ENCODE results near the gene MTG2.

MTG2 gene

GRCh38 chr20:62182469-62183425 is at the start of gene MTG2:
Gene MTG2, plus strand, starts transcription at chr20:62183028. Its CDS starts 10,393 bp downstream, at chr20:62193421.
- DNase-seq (ENCODE audit: low read depth in 2 of 2), result peak; percentile 92

GRCh38 chr20:62133051-62133845 is 49.6 kb upstream of the MTG2 start:
- no peak for DNase-seq (ENCODE audit: low read depth in 2 of 2)

GRCh38 chr20:62133864-62134263 is 49.0 kb upstream of the MTG2 start:
- DNase-seq (ENCODE audit: low read depth in 2 of 2), result no peak

- no peak for DNase-seq (ENCODE audit: low read depth in 2 of 2)
These were observed 48.0 kb upstream of the MTG2 start for GRCh38 chr20:62134735-62135231.

- no peak for DNase-seq (ENCODE audit: low read depth in 2 of 2)
These were observed 47.1 kb upstream of the MTG2 start for GRCh38 chr20:62135573-62136266.

- peak in 1 of 2 donors; percentile 56 for DNase-seq (ENCODE audit: low read depth in 2 of 2)
These were observed 46.3 kb upstream of the MTG2 start for GRCh38 chr20:62136283-62137091.

- DNase-seq (ENCODE audit: low read depth in 2 of 2), result no peak
These were observed 45.8 kb upstream of the MTG2 start for GRCh38 chr20:62137092-62137384.

GRCh38 chr20:62137478-62138203 is 45.2 kb upstream of the MTG2 start:
- no peak for DNase-seq (ENCODE audit: low read depth in 2 of 2)

GRCh38 chr20:62138204-62138543 is 44.7 kb upstream of the MTG2 start:
- DNase-seq (ENCODE audit: low read depth in 2 of 2), result no peak

- DNase-seq (ENCODE audit: low read depth in 2 of 2), result no peak
These were observed 43.9 kb upstream of the MTG2 start for GRCh38 chr20:62138912-62139311.

GRCh38 chr20:62139636-62140035 is 43.2 kb upstream of the MTG2 start:
- DNase-seq (ENCODE audit: low read depth in 2 of 2), result no peak

- DNase-seq (ENCODE audit: low read depth in 2 of 2), result no peak
These were observed 41.8 kb upstream of the MTG2 start for GRCh38 chr20:62141043-62141396.

- DNase-seq (ENCODE audit: low read depth in 2 of 2), result no peak
These were observed 41.2 kb upstream of the MTG2 start for GRCh38 chr20:62141397-62142251.

GRCh38 chr20:62142252-62143080 is 40.4 kb upstream of the MTG2 start:
- DNase-seq (ENCODE audit: low read depth in 2 of 2), result no peak

- peak; percentile 68 to 79 for DNase-seq (ENCODE audit: low read depth in 2 of 2)
These were observed 39.5 kb upstream of the MTG2 start, which contains the start of the genes PSMA7 and SS18L1 for GRCh38 chr20:62143081-62143956. Gene PSMA7, minus strand, starts transcription at chr20:62143394. Its CDS starts 91 bp downstream, at chr20:62143303. Gene SS18L1, plus strand, starts transcription at chr20:62143769. Its CDS starts 52 bp downstream, at chr20:62143821.

- DNase-seq (ENCODE audit: low read depth in 2 of 2), result peak in 1 of 2 donors; percentile 57
These were observed 38.6 kb upstream of the MTG2 start for GRCh38 chr20:62143957-62144825.

- DNase-seq (ENCODE audit: low read depth in 2 of 2), result no peak
These were observed 37.2 kb upstream of the MTG2 start for GRCh38 chr20:62145688-62146018.

All from stimulated activated CD4-positive, alpha-beta T cell treated with anti-CD3 and anti-CD28 coated beads, Interleukin-15, amount 100 ng/mL, for 48 hours (primary cell).